CD4-positive, alpha-beta T cell treated with Interleukin-1 beta for 1 hour (primary cell): ENCODE data around the gene CACNA1B.

Experiments
- DNase-seq, 2 donors: peaks; one replicate each; pipeline ENCODE4 v3.0.0-alpha.2; 2020 to 2022

CACNA1B gene

GRCh38 chr9:138044485-138045383 is 167.2 kb downstream of the CACNA1B start:
- DNase-seq: no peak

GRCh38 chr9:138045541-138046490 is 168.2 kb downstream of the CACNA1B start:
- DNase-seq: no peak

GRCh38 chr9:138046641-138047301 is 169.2 kb downstream of the CACNA1B start:
- no peak for DNase-seq

GRCh38 chr9:138047469-138048040 is 170.0 kb downstream of the CACNA1B start:
- DNase-seq: no peak

- DNase-seq: no peak
Measured at GRCh38 chr9:138048184-138048583, 170.6 kb downstream of the CACNA1B start.

GRCh38 chr9:138049085-138049778 is 171.7 kb downstream of the CACNA1B start:
- no peak for DNase-seq

- no peak for DNase-seq
Measured at GRCh38 chr9:138049779-138050471, 172.3 kb downstream of the CACNA1B start.

- DNase-seq: no peak
Measured at GRCh38 chr9:138050472-138051330, 173.1 kb downstream of the CACNA1B start.

GRCh38 chr9:138051586-138052321 is 174.2 kb downstream of the CACNA1B start:
- no peak for DNase-seq

- DNase-seq: no peak
Measured at GRCh38 chr9:138052322-138052615, 174.7 kb downstream of the CACNA1B start.

GRCh38 chr9:138052635-138053320 is 175.2 kb downstream of the CACNA1B start:
- DNase-seq: no peak

- no peak for DNase-seq
Measured at GRCh38 chr9:138053321-138053868, 175.8 kb downstream of the CACNA1B start.

- DNase-seq: no peak
Measured at GRCh38 chr9:138053996-138054752, 176.6 kb downstream of the CACNA1B start.

- DNase-seq: no peak
Measured at GRCh38 chr9:138057726-138058125, 180.1 kb downstream of the CACNA1B start.

- no peak for DNase-seq
Measured at GRCh38 chr9:138058181-138058580, 180.6 kb downstream of the CACNA1B start.

- DNase-seq: no peak
Measured at GRCh38 chr9:138059196-138059595, 181.6 kb downstream of the CACNA1B start.

GRCh38 chr9:138060365-138060764 is 182.8 kb downstream of the CACNA1B start:
- no peak for DNase-seq

- no peak for DNase-seq
Measured at GRCh38 chr9:138060881-138061280, 183.3 kb downstream of the CACNA1B start.
